Measurements from ENCODE around the gene SFSWAP.
"Not testable (repeated sequence)": the region's sequence is repeated elsewhere in the genome, so short reads cannot be mapped to it uniquely, and the experiment has no call there.

Gene SFSWAP

DNA sequence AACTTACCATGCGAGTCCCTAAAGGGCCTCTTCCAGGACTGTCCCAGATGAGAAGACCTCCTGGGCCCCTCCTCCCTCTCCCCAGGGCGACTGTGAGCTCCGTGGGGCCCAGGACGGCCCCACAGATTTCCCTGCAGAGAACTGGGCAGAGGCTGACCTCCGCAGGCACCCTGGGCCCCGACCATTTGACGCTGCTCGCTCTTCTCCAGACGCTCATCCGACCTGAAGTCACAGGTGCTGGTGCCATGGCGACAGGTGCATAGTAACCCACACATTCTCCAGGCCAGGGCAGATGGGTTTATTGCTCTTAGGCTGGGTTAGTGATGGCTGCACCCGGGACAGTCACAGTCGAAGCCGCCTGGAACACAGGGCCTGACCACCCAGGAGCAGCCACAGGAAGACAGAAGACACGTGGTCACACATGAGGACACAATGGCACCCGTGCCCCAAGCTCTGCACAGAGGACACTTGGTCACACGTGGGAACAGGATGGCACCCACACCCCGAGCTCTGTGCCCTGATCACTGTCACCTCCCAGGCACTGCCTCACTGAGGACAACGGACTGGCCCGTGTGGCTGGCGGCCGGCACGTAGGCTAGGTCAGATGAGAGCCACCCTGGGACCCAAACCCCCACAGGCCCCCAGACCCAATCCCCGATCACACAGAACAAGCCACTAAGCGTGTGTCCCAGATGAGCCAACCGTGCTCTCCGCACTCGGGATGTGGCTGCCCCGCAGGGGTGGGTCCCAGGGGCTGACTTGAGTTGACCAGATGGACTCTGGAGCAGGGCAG lies 32.3 kb upstream of the SFSWAP start:
- not testable (repeated sequence) for DNase-seq (ENCODE audit: extremely low spot score, insufficient read length, low read depth); FAIRE-seq

DNA sequence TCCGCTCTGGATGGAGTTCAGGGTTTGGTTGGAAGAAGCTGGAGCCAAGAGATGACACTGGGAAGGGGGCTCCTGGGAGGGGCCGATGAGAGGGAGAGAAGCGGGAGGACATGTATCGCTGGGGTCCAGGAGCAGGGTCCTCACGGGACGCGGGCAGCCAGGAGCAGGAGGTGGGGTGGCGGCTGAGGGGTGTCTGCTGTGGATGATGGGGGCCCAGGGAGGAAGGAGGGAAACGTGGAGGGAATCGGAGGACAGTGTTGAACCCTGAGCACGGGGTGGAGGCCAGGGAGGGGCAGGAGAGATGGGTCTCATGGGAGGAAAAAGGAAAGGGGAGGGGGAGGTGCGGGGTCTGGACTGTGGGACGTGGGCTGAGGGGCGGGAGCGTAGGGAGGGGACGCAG lies 31.7 kb upstream of the SFSWAP start:
- not testable (repeated sequence) for FAIRE-seq; DNase-seq (ENCODE audit: extremely low spot score, insufficient read length, low read depth)

DNA sequence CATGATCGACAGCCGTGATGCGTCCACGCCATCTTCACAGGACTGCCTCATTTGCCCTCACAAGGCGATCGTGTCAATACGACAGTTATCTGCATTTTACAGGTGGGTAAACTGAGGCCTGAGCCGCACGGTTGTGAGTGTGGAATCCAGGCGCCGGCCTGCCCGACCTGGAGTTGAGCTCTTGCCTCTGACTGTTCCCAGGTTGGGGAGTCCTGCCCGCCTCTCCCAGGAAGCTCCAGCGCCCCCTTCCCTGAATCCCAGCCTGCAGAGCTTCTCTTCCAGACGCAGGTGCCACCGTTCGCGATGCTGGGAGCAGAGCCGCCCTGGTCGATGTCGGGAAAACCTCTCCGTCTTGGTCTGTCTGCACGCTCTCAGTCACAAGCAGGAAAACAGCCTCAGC lies 31.1 kb upstream of the SFSWAP start:
- not testable (repeated sequence) for DNase-seq (ENCODE audit: extremely low spot score, insufficient read length, low read depth); FAIRE-seq

GRCh38 chr12:131680392-131681256 lies 30.3 kb upstream of the SFSWAP start:
- not testable (repeated sequence) for DNase-seq (ENCODE audit: extremely low spot score, insufficient read length, low read depth); FAIRE-seq

GRCh38 chr12:131681257-131681620 lies 29.7 kb upstream of the SFSWAP start:
- FAIRE-seq (no peak), DNase-seq (ENCODE audit: extremely low spot score, insufficient read length, low read depth) (no peak)

DNA sequence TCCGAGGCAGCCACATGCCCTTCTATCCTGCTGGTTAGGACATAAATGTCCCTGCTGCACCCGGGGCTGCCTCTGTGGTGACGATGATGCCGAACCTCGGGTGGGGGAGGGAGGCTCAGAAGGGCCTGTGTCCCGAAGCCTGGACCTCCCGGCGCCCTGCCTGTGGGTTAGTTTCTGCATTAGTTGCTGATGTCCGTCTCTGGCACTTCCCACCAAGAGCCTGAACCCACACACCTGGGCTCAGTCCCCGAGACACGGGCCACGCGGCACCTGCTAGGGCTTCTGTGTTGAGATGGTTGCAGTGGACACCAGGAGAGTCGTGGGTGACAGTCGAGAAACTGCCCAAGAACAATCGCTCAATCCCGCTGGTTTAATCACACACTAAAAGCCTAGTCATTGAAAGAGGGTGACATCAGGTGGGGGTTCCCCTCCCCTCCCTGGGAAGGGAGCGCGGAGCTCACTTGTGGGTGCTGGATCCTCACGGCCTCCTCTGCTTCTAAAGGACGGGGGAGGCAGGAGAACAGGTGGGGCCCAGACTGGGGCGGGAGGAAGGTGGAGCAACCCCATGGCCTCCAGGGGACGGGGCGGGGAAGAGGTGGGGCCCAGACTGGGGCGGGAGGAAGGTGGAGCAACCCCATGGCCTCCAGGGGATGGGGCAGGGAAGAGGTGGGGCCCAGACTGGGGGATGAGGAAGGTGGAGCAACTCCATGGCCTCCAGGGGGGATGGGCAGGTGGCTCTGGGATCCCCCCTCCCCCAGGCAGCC lies 29.0 kb upstream of the SFSWAP start:
- FAIRE-seq; DNase-seq (ENCODE audit: extremely low spot score, insufficient read length, low read depth): not testable (repeated sequence)

DNA sequence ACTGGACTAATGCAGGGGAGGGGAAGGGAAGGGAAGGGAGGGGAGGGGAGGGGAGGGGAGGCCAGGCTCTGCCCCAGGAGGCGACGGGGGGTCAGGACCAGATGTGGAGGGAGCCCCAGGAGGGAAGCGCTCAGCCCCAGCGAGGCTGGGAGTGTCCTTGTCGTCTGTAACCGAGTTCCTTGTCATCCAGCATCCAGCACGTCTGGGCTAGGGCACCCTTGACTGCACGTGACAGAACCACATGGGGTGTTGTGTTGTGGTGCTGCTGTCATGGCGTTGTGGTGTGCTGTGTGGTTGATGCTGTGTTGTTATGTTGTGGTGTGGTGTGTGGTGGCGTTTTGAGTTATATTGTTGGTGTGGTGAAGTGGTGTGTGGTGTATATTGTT lies 28.4 kb upstream of the SFSWAP start:
- DNase-seq (ENCODE audit: extremely low spot score, insufficient read length, low read depth) (no peak), FAIRE-seq (no peak)

GRCh38 chr12:131683266-131684014 lies 27.4 kb upstream of the SFSWAP start:
- DNase-seq (ENCODE audit: extremely low spot score, insufficient read length, low read depth): no peak
- no peak for FAIRE-seq

DNA sequence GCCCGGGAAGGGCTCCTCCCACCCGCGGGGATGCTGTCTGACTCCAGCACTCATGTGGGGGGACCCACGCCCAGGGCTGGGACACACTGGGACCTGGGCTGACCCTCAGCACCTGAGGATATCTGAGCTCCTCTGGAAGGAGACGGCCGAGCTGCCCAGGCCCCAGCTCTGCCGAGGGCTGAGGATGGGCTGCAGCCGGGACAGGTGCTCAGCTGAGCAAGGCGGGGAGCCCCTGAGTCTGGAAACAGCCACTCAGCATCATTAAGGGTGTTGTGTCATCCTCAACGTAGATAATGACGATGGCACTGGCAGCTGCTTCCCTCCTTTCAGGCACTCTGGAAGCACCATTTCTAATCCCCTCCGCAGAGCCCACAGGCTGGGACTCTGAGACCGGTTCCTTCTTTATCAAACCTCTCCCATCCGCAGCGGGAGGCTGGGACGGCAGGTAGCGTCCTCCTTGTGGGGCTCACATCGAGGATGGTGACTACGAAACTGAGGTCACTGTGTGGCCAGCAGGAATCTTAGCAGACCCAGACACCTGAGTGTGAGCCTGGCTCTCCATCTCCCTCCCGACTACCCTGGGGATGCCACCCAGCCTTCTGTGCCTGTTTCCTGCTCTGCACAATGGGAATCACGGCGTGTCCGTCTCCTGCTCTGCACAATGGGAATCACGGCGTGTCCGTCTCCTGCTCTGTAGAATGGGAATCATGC lies 26.7 kb upstream of the SFSWAP start:
- DNase-seq (ENCODE audit: extremely low spot score, insufficient read length, low read depth): no peak
- no peak for FAIRE-seq

DNA sequence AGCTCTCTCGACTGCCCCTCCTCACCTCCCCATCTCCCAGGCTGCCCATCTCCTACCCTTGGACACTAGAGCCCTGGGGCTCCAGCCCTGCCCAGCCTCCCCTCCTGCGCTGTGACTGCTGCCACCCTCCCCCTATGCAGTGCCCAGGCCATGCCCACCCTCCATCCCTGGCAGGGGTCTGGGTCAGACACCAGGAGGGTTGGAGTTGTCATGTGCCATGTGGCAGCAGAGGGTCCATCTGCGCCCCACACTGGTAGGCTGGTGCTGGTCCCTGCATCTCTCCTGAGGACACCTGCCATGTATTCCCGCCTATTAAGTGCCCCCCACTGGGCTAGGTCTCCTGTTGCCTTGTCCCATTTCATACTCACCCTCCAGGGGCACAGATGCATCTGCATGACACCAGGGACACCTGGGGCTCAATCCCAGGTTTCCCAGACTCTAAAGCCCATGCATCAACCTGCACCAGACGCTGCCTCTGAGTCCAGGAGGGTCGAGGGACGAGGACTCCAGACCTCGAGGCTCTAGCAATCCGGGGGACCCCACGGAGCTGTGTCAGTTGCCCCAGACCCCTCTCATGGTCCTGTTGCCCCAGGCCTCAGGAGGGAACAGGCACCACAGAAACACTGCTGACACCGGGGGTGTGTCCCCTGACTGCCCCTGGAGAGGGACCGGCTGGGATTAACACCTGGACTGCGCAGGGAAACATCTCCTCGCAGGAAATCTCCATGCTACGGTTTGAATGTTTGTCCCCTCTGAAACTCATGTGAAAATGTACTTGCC lies 23.4 kb upstream of the SFSWAP start:
- FAIRE-seq: no peak
- DNase-seq (ENCODE audit: extremely low spot score, insufficient read length, low read depth): no peak

DNA sequence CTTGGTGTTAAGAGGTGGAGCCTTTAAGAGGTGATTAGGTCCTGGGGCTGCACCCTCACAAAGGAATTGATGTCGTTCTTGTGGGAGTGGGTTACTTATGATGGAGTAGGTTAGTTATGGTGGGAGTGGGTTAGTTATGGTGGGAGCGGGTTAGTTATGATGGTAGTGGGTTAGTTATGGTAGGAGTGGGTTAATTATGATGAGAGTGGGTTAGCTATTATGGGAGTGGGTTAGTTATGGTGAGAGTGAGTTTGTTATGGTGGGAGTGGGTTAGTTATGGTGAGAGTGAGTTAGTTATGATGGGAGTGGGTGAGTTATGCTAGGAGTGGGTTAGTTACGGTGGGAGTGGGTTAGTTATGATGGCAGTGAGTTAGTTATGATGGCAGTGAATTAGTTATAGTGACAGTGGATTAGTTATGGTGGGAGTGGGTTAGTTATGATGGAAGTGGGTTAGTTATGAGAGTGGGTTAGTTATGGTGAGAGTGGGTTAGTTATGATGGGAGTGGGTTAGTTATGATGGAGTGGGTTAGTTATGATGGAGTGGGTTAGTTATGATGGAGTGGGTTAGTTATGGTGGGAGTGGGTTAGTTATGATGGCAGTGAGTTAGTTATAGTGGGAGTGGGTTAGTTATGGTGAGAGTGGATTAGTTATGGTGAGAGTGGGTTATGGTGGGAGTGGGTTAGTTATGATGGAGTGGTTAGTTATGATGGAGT lies 22.6 kb upstream of the SFSWAP start:
- DNase-seq (ENCODE audit: extremely low spot score, insufficient read length, low read depth) (no peak), FAIRE-seq (no peak)

DNA sequence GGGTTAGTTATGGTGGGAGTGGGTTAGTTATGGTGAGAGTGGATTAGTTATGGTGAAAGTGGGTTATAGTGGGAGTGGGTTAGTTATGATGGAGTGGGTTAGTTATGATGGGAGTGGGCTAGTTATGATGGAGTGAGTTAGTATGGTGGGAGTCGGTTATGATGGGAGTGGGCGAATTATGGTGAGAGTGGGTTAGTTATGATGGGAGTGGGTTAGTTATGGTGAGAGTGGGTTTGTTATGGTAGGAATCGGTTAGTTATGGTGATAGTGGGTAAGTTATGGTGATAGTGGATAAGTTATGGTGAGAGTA lies 22.1 kb upstream of the SFSWAP start:
- DNase-seq (ENCODE audit: extremely low spot score, insufficient read length, low read depth) (no peak), FAIRE-seq (no peak)

DNA sequence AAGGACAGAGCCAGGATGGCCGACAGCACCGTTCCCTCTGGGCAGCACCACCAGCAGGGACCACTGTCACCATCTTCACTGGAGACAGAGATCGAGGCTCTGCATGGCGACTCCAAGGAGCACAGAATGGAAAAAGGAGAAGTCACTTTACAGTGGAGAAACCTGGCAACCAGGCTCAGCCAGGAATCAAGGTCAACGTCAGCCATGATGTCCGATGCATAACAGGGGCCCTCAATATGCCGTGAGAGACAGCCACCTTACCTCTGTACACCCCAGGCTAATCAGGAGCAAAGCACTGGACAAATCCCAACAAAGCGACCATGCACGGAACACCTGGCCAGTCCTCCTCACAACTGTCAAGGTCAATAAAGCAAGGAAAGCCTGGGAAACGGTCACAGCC lies 20.6 kb upstream of the SFSWAP start:
- FAIRE-seq: no peak
- DNase-seq (ENCODE audit: extremely low spot score, insufficient read length, low read depth): no peak

DNA sequence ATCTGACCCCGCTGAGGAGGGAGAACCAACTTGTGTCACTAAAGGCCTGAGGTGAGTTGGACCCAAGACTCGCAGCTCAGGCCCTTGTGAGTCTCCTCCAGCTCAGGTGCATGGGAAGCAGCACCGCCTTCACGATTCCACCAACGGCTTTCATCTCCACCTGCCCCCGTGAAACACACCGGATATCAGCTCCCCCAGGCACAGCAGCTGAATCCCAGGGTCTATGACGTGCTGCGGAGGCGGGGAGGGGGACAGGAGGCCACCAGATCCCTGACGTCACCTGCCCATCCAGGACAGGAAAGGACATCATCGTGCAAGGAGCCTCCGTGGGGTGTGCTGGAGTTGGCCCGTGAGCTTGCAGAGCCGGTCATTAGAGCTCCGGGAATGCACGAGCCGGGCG lies 18.5 kb upstream of the SFSWAP start:
- no peak for DNase-seq (ENCODE audit: extremely low spot score, insufficient read length, low read depth)
- no peak for FAIRE-seq

- DNase-seq (ENCODE audit: extremely low spot score, insufficient read length, low read depth) (no peak), FAIRE-seq (no peak)
Measured at GRCh38 chr12:131693149-131693548, 17.7 kb upstream of the SFSWAP start.

- DNase-seq (ENCODE audit: extremely low spot score, insufficient read length, low read depth): no peak
- no peak for FAIRE-seq
Measured at GRCh38 chr12:131694116-131694838, 16.6 kb upstream of the SFSWAP start.

DNA sequence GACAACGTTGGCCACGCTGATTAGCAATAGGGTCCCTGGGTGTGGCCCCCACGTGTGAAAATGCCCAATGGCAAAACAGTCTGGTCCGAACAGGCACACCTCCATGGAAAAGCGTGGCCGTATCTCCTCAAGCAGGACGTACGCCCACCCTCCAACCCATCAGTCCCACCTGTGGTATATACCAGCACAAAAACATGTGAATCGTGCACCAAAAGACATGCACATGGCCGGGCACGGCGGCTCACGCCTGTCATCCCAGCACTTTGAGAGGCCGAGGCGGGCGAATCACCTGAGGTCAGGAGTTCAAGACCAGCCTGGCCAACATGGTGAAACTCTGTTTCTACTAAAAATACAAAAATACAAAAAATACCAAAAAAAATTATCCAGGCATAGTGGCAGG lies 14.9 kb upstream of the SFSWAP start:
- no peak for FAIRE-seq
- DNase-seq (ENCODE audit: extremely low spot score, insufficient read length, low read depth): no peak

Measured in GM18507 (cell line).